ENCODE results near the gene CDKN3.

Gene CDKN3

GRCh38 chr14:54396493-54397335 is at the start of gene CDKN3:
TSS of gene CDKN3 (plus strand) at chr14:54397007. CDS start at chr14:54397069, 62 bp downstream.
- peak; percentile 99 for DNase-seq (ENCODE audit: low spot score)

GRCh38 chr14:54347044-54347443 is 49.8 kb upstream of the CDKN3 start:
- no peak for DNase-seq (ENCODE audit: low spot score)

- DNase-seq (ENCODE audit: low spot score) = peak; percentile 29
These were observed 48.7 kb upstream of the CDKN3 start for GRCh38 chr14:54348001-54348611.

- DNase-seq (ENCODE audit: low spot score) = no peak
These were observed 47.7 kb upstream of the CDKN3 start for GRCh38 chr14:54348923-54349620.

- DNase-seq (ENCODE audit: low spot score) = no peak
These were observed 47.1 kb upstream of the CDKN3 start for GRCh38 chr14:54349713-54350112.

- DNase-seq (ENCODE audit: low spot score) = no peak
These were observed 46.6 kb upstream of the CDKN3 start for GRCh38 chr14:54350203-54350602.

- no peak for DNase-seq (ENCODE audit: low spot score)
These were observed 43.5 kb upstream of the CDKN3 start for GRCh38 chr14:54353266-54353665.

GRCh38 chr14:54353694-54354093 is 43.1 kb upstream of the CDKN3 start:
- no peak for DNase-seq (ENCODE audit: low spot score)

GRCh38 chr14:54354096-54354495 is 42.7 kb upstream of the CDKN3 start:
- DNase-seq (ENCODE audit: low spot score) = no peak

- no peak for DNase-seq (ENCODE audit: low spot score)
These were observed 41.7 kb upstream of the CDKN3 start for GRCh38 chr14:54354968-54355641.

GRCh38 chr14:54355698-54356097 is 41.1 kb upstream of the CDKN3 start:
- no peak for DNase-seq (ENCODE audit: low spot score)

GRCh38 chr14:54356172-54356571 is 40.6 kb upstream of the CDKN3 start:
- DNase-seq (ENCODE audit: low spot score) = no peak

- DNase-seq (ENCODE audit: low spot score) = no peak
These were observed 36.1 kb upstream of the CDKN3 start for GRCh38 chr14:54360667-54361066.

GRCh38 chr14:54362089-54362504 is 34.7 kb upstream of the CDKN3 start:
- DNase-seq (ENCODE audit: low spot score) = no peak

GRCh38 chr14:54362759-54363437 is 33.9 kb upstream of the CDKN3 start:
- no peak for DNase-seq (ENCODE audit: low spot score)

GRCh38 chr14:54364555-54365415 is 32.0 kb upstream of the CDKN3 start:
- no peak for DNase-seq (ENCODE audit: low spot score)

- no peak for DNase-seq (ENCODE audit: low spot score)
These were observed 29.8 kb upstream of the CDKN3 start for GRCh38 chr14:54366736-54367735.

GRCh38 chr14:54368291-54368690 is 28.5 kb upstream of the CDKN3 start:
- DNase-seq (ENCODE audit: low spot score) = no peak

- DNase-seq (ENCODE audit: low spot score) = no peak
These were observed 27.5 kb upstream of the CDKN3 start for GRCh38 chr14:54369343-54369742.

Measured in hematopoietic multipotent progenitor cell treated with erythropoietin and hydrocortisone succinate and interleukin-3 and kit ligand, for 17 days (in vitro differentiated cells).